Stimulated activated CD8-positive, alpha-beta memory T cell treated with anti-CD3 and anti-CD28 coated beads, Interleukin-4, amount 100 ng/mL, for 48 hours (primary cell): Measurements from ENCODE around the gene RANBP6.

Source experiments
- DNase-seq: peaks from one replicate; pipeline ENCODE4 v3.0.0-alpha.2; 2020

The RANBP6 gene

DNA sequence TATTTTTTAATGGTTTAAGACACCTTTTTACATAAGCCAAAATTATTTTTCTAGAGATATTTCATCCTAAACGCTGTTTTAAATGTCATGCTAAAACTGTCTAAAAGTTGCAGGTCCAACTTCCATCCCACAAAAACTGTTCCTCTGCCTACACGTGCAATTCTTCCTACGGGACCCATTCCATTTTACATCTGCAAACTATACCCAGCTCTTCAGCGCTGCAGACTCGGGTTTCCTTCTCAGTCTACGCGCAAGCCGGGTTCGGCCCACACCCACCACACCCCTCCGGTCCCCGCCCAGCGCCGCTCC lies 8.7 kb downstream of the RANBP6 start:
- no peak for DNase-seq

DNA sequence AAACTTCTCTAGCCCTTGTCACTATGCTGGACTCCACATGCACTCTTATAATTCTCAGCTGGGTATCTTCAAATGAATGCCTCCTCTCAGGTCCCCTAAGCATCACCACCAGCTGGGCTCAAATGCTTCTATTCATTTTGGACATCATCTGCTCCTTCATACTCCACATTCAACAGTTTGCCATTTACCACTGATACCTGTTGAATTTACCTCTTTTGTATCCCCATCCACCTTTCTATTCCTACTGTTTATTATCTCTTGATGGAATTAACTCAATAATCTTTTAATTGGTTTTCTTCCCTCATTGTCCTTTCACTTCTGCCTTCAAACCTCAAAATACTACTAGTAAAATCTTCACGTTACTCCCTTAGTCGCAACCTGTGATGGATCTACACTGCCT lies 14.5 kb downstream of the RANBP6 start:
- DNase-seq: no peak

DNA sequence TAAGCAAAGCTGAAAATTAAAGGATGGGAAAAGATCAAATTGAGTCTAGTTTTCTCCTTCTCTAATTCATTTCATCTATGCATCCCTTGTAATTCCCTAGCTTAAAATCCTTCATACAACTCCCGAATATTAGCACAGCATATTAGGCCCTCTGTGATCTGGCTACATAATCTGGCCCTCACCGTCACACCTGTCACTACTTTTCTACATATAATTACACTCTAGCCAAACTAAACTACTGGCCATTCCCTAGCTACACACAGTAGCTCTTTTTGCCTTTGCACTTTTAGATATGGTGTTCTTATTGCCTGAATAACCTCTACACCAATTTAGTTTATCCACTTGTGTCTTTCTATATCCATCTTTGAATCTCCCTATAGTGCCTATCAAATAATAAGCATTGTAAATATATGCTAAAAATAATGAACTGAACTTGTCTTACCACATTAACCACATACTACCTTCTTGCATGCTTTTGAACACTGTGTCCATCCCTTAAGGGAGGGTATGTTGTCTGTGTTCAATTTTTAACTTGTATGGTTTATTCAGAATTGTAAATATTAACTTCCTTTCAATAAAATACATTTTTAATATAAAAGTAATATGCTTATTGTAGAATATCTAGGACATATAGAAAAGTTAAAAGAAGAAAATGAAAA lies 15.9 kb downstream of the RANBP6 start:
- no peak for DNase-seq

DNA sequence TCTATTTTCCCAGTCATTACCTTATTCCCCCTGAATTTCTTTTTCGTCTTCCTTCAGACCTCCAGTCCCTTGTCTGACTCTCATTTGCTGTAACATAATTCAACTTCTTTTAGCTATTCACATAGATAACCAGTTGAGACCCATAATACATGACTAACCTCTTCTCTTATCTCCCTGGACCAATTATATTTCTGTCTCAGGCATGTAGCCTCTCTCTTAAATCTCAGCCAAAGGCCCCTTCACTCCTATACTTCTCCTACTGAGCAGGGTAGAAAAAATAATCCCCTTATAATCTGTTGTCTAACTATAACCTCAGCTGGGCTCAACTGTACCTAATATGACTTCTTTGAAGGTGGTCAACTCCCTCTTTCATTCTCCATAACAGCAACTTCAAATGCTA lies 20.9 kb downstream of the RANBP6 start:
- DNase-seq: no peak

DNA sequence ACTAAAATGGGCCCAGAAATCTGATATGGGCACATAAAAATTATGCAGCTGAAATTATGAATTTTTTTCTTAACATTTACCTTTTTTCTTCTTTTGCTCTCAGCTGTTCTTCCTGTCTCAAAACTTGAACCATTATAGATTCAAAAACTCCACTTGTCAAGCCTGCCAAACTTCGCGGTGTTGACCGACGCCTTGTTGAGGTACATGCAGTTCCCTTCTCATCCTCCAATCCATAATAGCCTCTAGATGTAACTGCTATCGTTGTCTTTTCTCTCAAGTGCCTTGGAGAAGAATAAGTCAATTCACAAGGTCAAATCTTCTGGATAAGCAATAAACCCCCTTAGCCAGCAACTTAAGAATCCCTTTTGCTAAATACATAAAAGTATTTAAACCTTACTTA lies 27.2 kb downstream of the RANBP6 start:
- no peak for DNase-seq

DNA sequence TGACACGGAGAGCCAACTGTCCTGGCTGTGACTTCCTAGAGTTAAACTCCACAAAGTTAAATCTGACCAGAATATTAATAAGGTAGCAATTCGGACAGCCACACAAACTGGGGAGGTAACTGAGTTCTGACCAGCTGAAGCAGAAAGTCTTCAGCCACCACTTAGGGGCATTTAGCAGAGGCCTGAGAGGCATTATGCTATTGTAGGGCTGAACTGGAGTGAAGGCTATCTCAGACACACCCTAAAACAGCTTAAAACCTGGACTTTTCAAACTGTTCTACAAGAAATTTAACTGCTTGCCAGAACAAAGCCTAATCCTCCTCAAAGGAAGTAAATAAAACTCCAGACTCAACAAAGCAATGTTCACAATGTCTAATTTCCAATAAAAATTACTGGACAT lies 32.4 kb downstream of the RANBP6 start:
- DNase-seq: no peak

DNA sequence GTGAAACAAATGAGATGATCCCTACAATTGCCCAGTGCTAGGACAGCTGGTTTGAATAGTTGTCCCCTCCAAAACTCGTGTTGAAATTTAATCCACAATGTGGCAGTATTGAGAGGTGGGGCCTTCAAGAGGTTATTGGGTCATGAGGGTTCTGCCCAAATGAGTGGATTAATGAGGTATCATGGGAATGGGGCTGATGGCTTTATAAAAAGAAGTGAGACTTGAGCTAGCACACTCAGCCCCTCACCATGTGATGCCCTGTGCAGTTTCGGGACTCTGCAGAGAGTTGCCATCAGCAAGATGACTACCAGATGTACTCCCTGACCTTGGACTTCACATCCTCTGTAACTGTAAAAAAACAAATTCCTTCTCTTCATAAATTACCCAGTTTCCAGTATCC lies 33.1 kb downstream of the RANBP6 start:
- no peak for DNase-seq

DNA sequence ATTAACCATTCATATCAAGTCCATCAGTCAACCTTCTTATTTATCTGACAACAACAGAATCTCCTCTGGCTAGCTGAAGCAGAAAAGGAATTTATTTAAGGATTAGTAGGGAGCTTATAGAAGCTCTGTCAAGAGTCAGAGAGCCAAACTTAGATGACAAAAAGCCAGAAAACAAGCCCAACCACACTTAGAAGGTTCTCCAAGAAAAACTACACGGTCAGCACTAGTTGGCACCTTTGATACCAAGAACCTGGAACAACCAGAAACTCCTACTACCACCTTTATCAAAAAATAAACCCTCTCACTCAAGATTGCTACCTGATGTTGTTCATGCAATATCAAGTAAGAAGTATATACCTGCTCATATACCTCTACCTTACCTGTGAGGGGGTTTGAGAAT lies 36.9 kb downstream of the RANBP6 start:
- no peak for DNase-seq

DNA sequence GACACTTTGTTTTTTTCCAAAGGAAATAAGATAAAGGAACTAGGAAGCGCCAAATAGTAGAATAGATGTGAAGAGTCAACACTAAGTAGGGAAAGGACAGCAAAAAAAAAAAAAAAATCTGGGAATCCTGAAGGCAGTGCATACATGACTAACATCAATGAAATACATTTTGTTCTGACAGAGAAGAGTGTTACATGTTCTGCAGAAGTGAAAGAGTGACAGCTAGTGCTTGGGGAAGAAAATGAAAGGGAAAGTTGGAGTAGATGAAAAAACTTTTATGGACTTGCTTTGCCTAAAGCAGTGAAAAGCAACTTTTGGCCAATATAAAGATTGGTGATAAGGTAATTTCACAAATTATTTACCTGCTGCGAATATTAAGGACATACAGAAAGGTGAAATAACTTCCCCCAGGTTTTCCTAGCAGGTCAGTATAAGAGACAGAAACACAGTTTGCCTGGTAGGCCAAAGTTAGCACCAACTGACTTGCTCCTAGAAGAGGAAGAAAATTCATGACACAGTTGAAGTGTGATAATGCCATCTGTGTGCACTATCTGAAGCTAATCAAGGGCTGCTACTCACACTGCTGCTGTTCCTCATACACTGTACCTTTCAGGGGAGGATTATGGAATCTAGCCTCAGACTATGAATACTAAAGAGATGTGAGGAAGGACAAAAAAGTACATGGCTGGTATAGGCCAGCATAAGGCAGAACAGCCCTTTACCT lies 38.6 kb downstream of the RANBP6 start:
- DNase-seq: no peak

DNA sequence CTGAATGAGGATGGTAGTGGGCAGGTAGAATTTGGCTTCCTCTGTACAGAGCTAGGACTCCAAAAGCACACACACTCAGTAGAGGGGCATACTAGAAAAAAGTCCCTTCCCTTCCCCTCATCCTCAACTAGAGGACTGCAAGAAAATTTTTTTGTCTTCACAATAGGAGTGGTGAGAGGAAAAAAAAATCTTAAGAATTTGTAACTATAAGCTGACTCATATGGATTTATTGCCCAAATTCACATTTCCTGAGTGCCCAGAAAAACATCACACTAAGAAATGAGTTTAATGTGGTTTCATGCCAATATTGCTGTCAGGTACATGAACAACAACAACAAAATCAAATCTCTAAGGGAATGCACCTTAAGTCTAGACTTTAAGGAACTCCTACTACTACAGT lies 43.7 kb downstream of the RANBP6 start:
- DNase-seq: no peak
